ENCODE results near the gene LMTK3.
"Not testable (repeated sequence)": the region's sequence is repeated elsewhere in the genome, so short reads cannot be mapped to it uniquely, and the experiment has no call there.

Gene LMTK3

GRCh38 chr19:48541813-48542212 lies 30.2 kb upstream of the LMTK3 start:
- in situ Hi-C loops (cut with MboI; ENCODE audit: low sequenced_read_pairs), result no loop called here

GRCh38 chr19:48540110-48540509 lies 28.5 kb upstream of the LMTK3 start:
- in situ Hi-C loops (cut with MboI; ENCODE audit: low sequenced_read_pairs), result no loop called here

GRCh38 chr19:48539503-48540096 lies 28.0 kb upstream of the LMTK3 start:
- in situ Hi-C loops (cut with MboI; ENCODE audit: low sequenced_read_pairs), result no loop called here

GRCh38 chr19:48538057-48538456 lies 26.4 kb upstream of the LMTK3 start:
- in situ Hi-C loops (cut with MboI; ENCODE audit: low sequenced_read_pairs), result not testable (repeated sequence)

GRCh38 chr19:48537541-48537940 lies 25.9 kb upstream of the LMTK3 start:
- in situ Hi-C loops (cut with MboI; ENCODE audit: low sequenced_read_pairs), result no loop called here

GRCh38 chr19:48533770-48534169 lies 22.1 kb upstream of the LMTK3 start:
- in situ Hi-C loops (cut with MboI; ENCODE audit: low sequenced_read_pairs), result no loop called here

- in situ Hi-C loops (cut with MboI; ENCODE audit: low sequenced_read_pairs), result no loop called here
Measured at GRCh38 chr19:48530770-48531169, 19.1 kb upstream of the LMTK3 start.

GRCh38 chr19:48530066-48530720 lies 18.6 kb upstream of the LMTK3 start:
- in situ Hi-C loops (cut with MboI; ENCODE audit: low sequenced_read_pairs), result no loop called here

- in situ Hi-C loops (cut with MboI; ENCODE audit: low sequenced_read_pairs), result no loop called here
Measured at GRCh38 chr19:48529156-48529555, 17.5 kb upstream of the LMTK3 start.

GRCh38 chr19:48524732-48525131 lies 13.1 kb upstream of the LMTK3 start:
- in situ Hi-C loops (cut with MboI; ENCODE audit: low sequenced_read_pairs), result no loop called here

GRCh38 chr19:48524221-48524620 lies 12.6 kb upstream of the LMTK3 start:
- in situ Hi-C loops (cut with MboI; ENCODE audit: low sequenced_read_pairs), result no loop called here

GRCh38 chr19:48520134-48520533 lies 8.5 kb upstream of the LMTK3 start:
- in situ Hi-C loops (cut with MboI; ENCODE audit: low sequenced_read_pairs), result no loop called here

- in situ Hi-C loops (cut with MboI; ENCODE audit: low sequenced_read_pairs), result not testable (repeated sequence)
Measured at GRCh38 chr19:48519426-48519825, 7.8 kb upstream of the LMTK3 start.

- in situ Hi-C loops (cut with MboI; ENCODE audit: low sequenced_read_pairs), result no loop called here
Measured at GRCh38 chr19:48518207-48518606, 6.6 kb upstream of the LMTK3 start.

- in situ Hi-C loops (cut with MboI; ENCODE audit: low sequenced_read_pairs), result no loop called here
Measured at GRCh38 chr19:48516536-48516935, 4.9 kb upstream of the LMTK3 start.

- in situ Hi-C loops (cut with MboI; ENCODE audit: low sequenced_read_pairs), result no loop called here
Measured at GRCh38 chr19:48514123-48514458, 2.5 kb upstream of the LMTK3 start.

- in situ Hi-C loops (cut with MboI; ENCODE audit: low sequenced_read_pairs), result no loop called here
Measured at GRCh38 chr19:48513289-48514122, 1.9 kb upstream of the LMTK3 start.

GRCh38 chr19:48512504-48513288 lies 1.1 kb upstream of the LMTK3 start:
- in situ Hi-C loops (cut with MboI; ENCODE audit: low sequenced_read_pairs), result no loop called here

- in situ Hi-C loops (cut with MboI; ENCODE audit: low sequenced_read_pairs), result no loop called here
Measured at GRCh38 chr19:48511321-48511731, 309 bp downstream of the LMTK3 start.

- in situ Hi-C loops (cut with MboI; ENCODE audit: low sequenced_read_pairs), result no loop called here
Measured at GRCh38 chr19:48510421-48511268, 990 bp downstream of the LMTK3 start.
